Measurements from ENCODE around the gene HNRNPLL. TPM values are rescaled to one million over a fixed set of nuclear protein-coding genes. Genes with fewer than 3 reads are reported as not detected.

Gene HNRNPLL
- total RNA-seq, 2 experiments from 2014 or later = 44.9 to 46.5 TPM

GRCh38 chr2:38617301-38617700, 14.6 kb upstream of the HNRNPLL start:
- intact Hi-C loops (cut with DNase I, micrococcal nuclease) = no loop called here
- ChIA-PET POLR2A (interaction anchor here (0.6 to 0.9 kb wide), 2 partner anchors 9 to 65 kb away, joined by 3 read pairs; no protein-coding TSS in a partner anchor), CTCF (interaction anchor here (0.8 to 1.5 kb wide), 2 partner anchors 14 to 36 kb away, joined by 3 to 4 read pairs; partner anchors contain the start of gene HNRNPLL)
- no peaks in the 10 kb centered on the region for H3K27me3 Mint-ChIP-seq
- H3K36me3 Mint-ChIP-seq (ENCODE audit: low read depth) = no peaks in the 10 kb centered on the region
- DNase-seq (no peak), ATAC-seq (ENCODE audit: poor library complexity) (no peak)
- H3K27ac Mint-ChIP-seq = no peak overlapping the region
- no peaks in the 10 kb centered on the region for H3K27me3 ChIP-seq (ENCODE audit: control insufficient read depth in 1 of 2, insufficient read depth in 2 of 2, low read length in 2 of 2)
- TF ChIP-seq, protein P1, sequence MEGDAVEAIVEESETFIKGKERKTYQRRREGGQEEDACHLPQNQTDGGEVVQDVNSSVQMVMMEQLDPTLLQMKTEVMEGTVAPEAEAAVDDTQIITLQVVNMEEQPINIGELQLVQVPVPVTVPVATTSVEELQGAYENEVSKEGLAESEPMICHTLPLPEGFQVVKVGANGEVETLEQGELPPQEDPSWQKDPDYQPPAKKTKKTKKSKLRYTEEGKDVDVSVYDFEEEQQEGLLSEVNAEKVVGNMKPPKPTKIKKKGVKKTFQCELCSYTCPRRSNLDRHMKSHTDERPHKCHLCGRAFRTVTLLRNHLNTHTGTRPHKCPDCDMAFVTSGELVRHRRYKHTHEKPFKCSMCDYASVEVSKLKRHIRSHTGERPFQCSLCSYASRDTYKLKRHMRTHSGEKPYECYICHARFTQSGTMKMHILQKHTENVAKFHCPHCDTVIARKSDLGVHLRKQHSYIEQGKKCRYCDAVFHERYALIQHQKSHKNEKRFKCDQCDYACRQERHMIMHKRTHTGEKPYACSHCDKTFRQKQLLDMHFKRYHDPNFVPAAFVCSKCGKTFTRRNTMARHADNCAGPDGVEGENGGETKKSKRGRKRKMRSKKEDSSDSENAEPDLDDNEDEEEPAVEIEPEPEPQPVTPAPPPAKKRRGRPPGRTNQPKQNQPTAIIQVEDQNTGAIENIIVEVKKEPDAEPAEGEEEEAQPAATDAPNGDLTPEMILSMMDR (IDR thresholded peaks at IDR 0.05) = no peak
- H3K9me3 Mint-ChIP-seq = no peaks in the 10 kb centered on the region
- H3K36me3 ChIP-seq (ENCODE audit: insufficient read depth, low read length) = no peaks in the 10 kb centered on the region
- no peak overlapping the region for H3K27ac ChIP-seq (ENCODE audit: low read depth in 1 of 2, low read length in 2 of 2)
- H3K4me3 ChIP-seq (ENCODE audit: low read length) = no peak overlapping the region
- H3K4me3 Mint-ChIP-seq = no peak overlapping the region
- no peaks in the 10 kb centered on the region for H3K4me1 Mint-ChIP-seq (ENCODE audit: low read depth)
- no peaks in the 10 kb centered on the region for H3K9me3 ChIP-seq (ENCODE audit: control insufficient read depth in 1 of 2, insufficient read depth in 1 of 2, low read length in 2 of 2)
- H3K4me1 ChIP-seq (ENCODE audit: insufficient read depth, low read length) = no peaks in the 10 kb centered on the region

GRCh38 chr2:38615237-38615636, 12.5 kb upstream of the HNRNPLL start:
- H3K4me1 ChIP-seq (ENCODE audit: insufficient read depth, low read length) = peaks cover 8% of the 10 kb centered on the region
- DNase-seq (no peak), ATAC-seq (ENCODE audit: poor library complexity) (no peak)
- Mint-ChIP-seq H3K36me3 (ENCODE audit: low read depth) (no peaks in the 10 kb centered on the region), H3K4me3 (no peak overlapping the region), H3K27me3 (no peaks in the 10 kb centered on the region), H3K9me3 (no peaks in the 10 kb centered on the region), H3K27ac (no peak overlapping the region), H3K4me1 (ENCODE audit: low read depth) (peaks cover 4% of the 10 kb centered on the region)
- no peaks in the 10 kb centered on the region for H3K36me3 ChIP-seq (ENCODE audit: insufficient read depth, low read length)
- intact Hi-C loops (cut with DNase I, micrococcal nuclease) = no loop called here
- CTCF ChIA-PET = interaction anchor here (0.6 to 0.8 kb wide), 2 partner anchors 8 to 10 kb away, joined by 3 read pairs; no protein-coding TSS in a partner anchor
- POLR2A ChIA-PET = interaction anchor here (0.8 kb wide), 1 partner anchor 11 kb away, joined by 3 read pairs; no protein-coding TSS in a partner anchor
- H3K4me3 ChIP-seq (ENCODE audit: low read length) = no peak overlapping the region
- H3K9me3 ChIP-seq (ENCODE audit: control insufficient read depth in 1 of 2, insufficient read depth in 1 of 2, low read length in 2 of 2) = no peaks in the 10 kb centered on the region
- H3K27ac ChIP-seq (ENCODE audit: low read depth in 1 of 2, low read length in 2 of 2) = no peak overlapping the region
- H3K27me3 ChIP-seq (ENCODE audit: control insufficient read depth in 1 of 2, insufficient read depth in 2 of 2, low read length in 2 of 2) = no peaks in the 10 kb centered on the region
- TF ChIP-seq, protein P1 (IDR thresholded peaks at IDR 0.05) = no peak

GRCh38 chr2:38613849-38614213, 11.1 kb upstream of the HNRNPLL start:
- no peak overlapping the region for H3K27ac Mint-ChIP-seq
- CTCF ChIA-PET = interaction anchor here (1.2 kb wide), 1 partner anchor 32 kb away, joined by 5 read pairs; no protein-coding TSS in a partner anchor
- H3K9me3 ChIP-seq (ENCODE audit: control insufficient read depth in 1 of 2, insufficient read depth in 1 of 2, low read length in 2 of 2) = no peaks in the 10 kb centered on the region
- peaks cover 14% of the 10 kb centered on the region for H3K4me1 Mint-ChIP-seq (ENCODE audit: low read depth)
- no peak overlapping the region for H3K27ac ChIP-seq (ENCODE audit: low read depth in 1 of 2, low read length in 2 of 2)
- POLR2A ChIA-PET = interaction anchor here (1.1 kb wide), 1 partner anchor 68 kb away, joined by 3 read pairs; no protein-coding TSS in a partner anchor
- no peaks in the 10 kb centered on the region for H3K9me3 Mint-ChIP-seq
- DNase-seq = no peak
- H3K36me3 ChIP-seq (ENCODE audit: insufficient read depth, low read length) = no peaks in the 10 kb centered on the region
- no peaks in the 10 kb centered on the region for H3K36me3 Mint-ChIP-seq (ENCODE audit: low read depth)
- no peak overlapping the region for H3K4me3 Mint-ChIP-seq
- peaks cover 8% of the 10 kb centered on the region for H3K4me1 ChIP-seq (ENCODE audit: insufficient read depth, low read length)
- ATAC-seq (ENCODE audit: poor library complexity) = no peak
- H3K27me3 Mint-ChIP-seq = no peaks in the 10 kb centered on the region
- H3K27me3 ChIP-seq (ENCODE audit: control insufficient read depth in 1 of 2, insufficient read depth in 2 of 2, low read length in 2 of 2) = no peaks in the 10 kb centered on the region
- intact Hi-C loops (cut with DNase I, micrococcal nuclease) = no loop called here
- H3K4me3 ChIP-seq (ENCODE audit: low read length) = no peak overlapping the region
- TF ChIP-seq, protein P1 (IDR thresholded peaks at IDR 0.05) = no peak
